H9 (cell line): ENCODE measurements around the gene TMEM255A. TPM values are rescaled to one million over a fixed set of nuclear protein-coding genes. Genes with fewer than 3 reads are reported as not detected.

Experiments
- DNase-seq: peaks from one replicate; pipeline ENCODE4 v3.0.0-alpha.2; 2017
- H2AFZ ChIP-seq: one replicate; pipeline ENCODE4 v1.6.1; 2013; ENCODE audit warnings: mild to moderate bottlenecking, low read length, control low read depth, moderate library complexity
- H2AK5ac ChIP-seq: 2 replicates; pipeline ENCODE4 v1.6.1; 2013; ENCODE audit warnings: low read length, control low read depth, mixed read lengths; ENCODE audit not compliant: insufficient read length
- H2BK120ac ChIP-seq: one replicate; pipeline ENCODE4 v1.6.1; 2013; ENCODE audit warnings: low read depth, mild to moderate bottlenecking, low read length, control low read depth, inconsistent platforms; ENCODE audit not compliant: poor library complexity, severe bottlenecking
- H2BK12ac ChIP-seq: 2 replicates; pipeline ENCODE4 v1.6.1; 2013; ENCODE audit warnings: low read length, control low read depth, mixed read lengths, low read depth; ENCODE audit not compliant: insufficient read length
- H2BK15ac ChIP-seq: 2 replicates; pipeline ENCODE4 v1.6.1; 2013; ENCODE audit warnings: low read depth, low read length, control low read depth
- H2BK20ac ChIP-seq: one replicate; pipeline ENCODE4 v1.6.1; 2013; ENCODE audit warnings: low read depth, mild to moderate bottlenecking, low read length, control low read depth, inconsistent platforms; ENCODE audit not compliant: poor library complexity, severe bottlenecking
- H2BK5ac ChIP-seq: 2 replicates; pipeline ENCODE4 v1.6.1; 2013; ENCODE audit warnings: low read length, control low read depth, mixed read lengths; ENCODE audit not compliant: insufficient read length
- H3K14ac ChIP-seq: 2 replicates; pipeline ENCODE4 v1.6.1; 2013; ENCODE audit warnings: low read length, control low read depth; ENCODE audit not compliant: insufficient read depth
- H3K18ac ChIP-seq: 2 replicates; pipeline ENCODE4 v1.6.1; 2013; ENCODE audit warnings: low read depth, mild to moderate bottlenecking, mixed read lengths, low read length, control low read depth; ENCODE audit not compliant: insufficient read length
- H3K23ac ChIP-seq: 2 replicates; pipeline ENCODE4 v1.6.1; 2013; ENCODE audit warnings: low read length, control low read depth, mixed read lengths, low read depth; ENCODE audit not compliant: insufficient read length
- H3K23me2 ChIP-seq: 2 replicates; pipeline ENCODE4 v1.6.1; 2013; ENCODE audit warnings: low read depth, mild to moderate bottlenecking, mixed read lengths, low read length, control low read depth; ENCODE audit not compliant: insufficient read length, poor library complexity, severe bottlenecking
- H3K27ac ChIP-seq: 2 replicates; pipeline ENCODE4 v1.5.1; 2013; ENCODE audit warnings: low read length, control low read depth, mixed read lengths, low read depth; ENCODE audit not compliant: insufficient read length
- H3K27me3 ChIP-seq: 2 replicates; pipeline ENCODE4 v1.6.1; 2013; ENCODE audit warnings: low read length, control low read depth, inconsistent platforms; ENCODE audit not compliant: insufficient read depth
- H3K4ac ChIP-seq: 2 replicates; pipeline ENCODE4 v1.6.1; 2013; ENCODE audit warnings: low read depth, mild to moderate bottlenecking, control low read depth, inconsistent platforms, low read length, moderate library complexity
- H3K4me1 ChIP-seq: 2 replicates; pipeline ENCODE4 v1.6.1; 2013; ENCODE audit warnings: low read length, control low read depth, inconsistent platforms; ENCODE audit not compliant: insufficient read depth
- H3K4me2 ChIP-seq: 2 replicates; pipeline ENCODE4 v1.6.1; 2013; ENCODE audit warnings: low read length, control low read depth, mixed read lengths; ENCODE audit not compliant: insufficient read length, insufficient read depth
- H3K56ac ChIP-seq: 2 replicates; pipeline ENCODE4 v1.6.1; 2013; ENCODE audit warnings: low read depth, mild to moderate bottlenecking, mixed read lengths, low read length, control low read depth; ENCODE audit not compliant: insufficient read length
- H3K79me1 ChIP-seq: 2 replicates; pipeline ENCODE4 v1.6.1; 2013; ENCODE audit warnings: low read depth, mild to moderate bottlenecking, moderate library complexity, low read length, control low read depth, inconsistent platforms; ENCODE audit not compliant: insufficient read depth, poor library complexity, severe bottlenecking
- H3K79me2 ChIP-seq: 2 replicates; pipeline ENCODE4 v1.6.1; 2013; ENCODE audit warnings: low read length, control low read depth, inconsistent platforms; ENCODE audit not compliant: insufficient read depth
- H3K9ac ChIP-seq: 2 replicates; pipeline ENCODE4 v1.6.1; 2013; ENCODE audit warnings: low read length, control low read depth, mixed read lengths; ENCODE audit not compliant: insufficient read length; ENCODE audit errors: extremely low read depth
- H3K9me3 ChIP-seq: one replicate; pipeline ENCODE4 v1.6.1; 2013; ENCODE audit warnings: low read depth, low read length, inconsistent platforms; ENCODE audit not compliant: control insufficient read depth
- H3T11ph ChIP-seq: one replicate; pipeline ENCODE4 v1.6.1; 2013; ENCODE audit warnings: mild to moderate bottlenecking, low read length, control low read depth, inconsistent platforms
- H4K20me1 ChIP-seq: one replicate; pipeline ENCODE4 v1.6.1; 2013; ENCODE audit not compliant: control insufficient read depth, insufficient read length, insufficient read depth
- H4K5ac ChIP-seq: 2 replicates; pipeline ENCODE4 v1.6.1; 2013; ENCODE audit warnings: low read depth, mild to moderate bottlenecking, mixed read lengths, low read length, control low read depth; ENCODE audit not compliant: insufficient read length
- H4K8ac ChIP-seq: replicated peaks from 2 replicates; pipeline ENCODE4 v1.6.1; 2013; ENCODE audit warnings: low read length, control low read depth, mixed read lengths, low read depth; ENCODE audit not compliant: insufficient read length
- H4K91ac ChIP-seq: 2 replicates; pipeline ENCODE4 v1.6.1; 2013; ENCODE audit warnings: low read depth, mild to moderate bottlenecking, moderate library complexity, mixed read lengths, low read length, control low read depth; ENCODE audit not compliant: insufficient read length
- H3K27ac Mint-ChIP-seq, 3 experiments: 2 replicates in 2 of 3; 3 replicates in 1 of 3; pipeline ENCODE4 v1.8.0; 2020 to 2021; ENCODE audit warnings: mixed read lengths in 3 of 3, mild to moderate bottlenecking in 1 of 3, moderate library complexity in 1 of 3
- H3K27me3 Mint-ChIP-seq: 2 replicates; pipeline ENCODE4 v1.8.0; 2021; ENCODE audit warnings: low read depth, mild to moderate bottlenecking, moderate library complexity, mixed read lengths
- H3K36me3 Mint-ChIP-seq, 3 experiments: 2 replicates in 2 of 3; 3 replicates in 1 of 3; pipeline ENCODE4 v1.8.0; 2020 to 2021; ENCODE audit warnings: low read depth in 3 of 3, mixed read lengths in 3 of 3; ENCODE audit not compliant: insufficient read depth in 1 of 3
- H3K4me1 Mint-ChIP-seq, 2 experiments: 2 replicates each; pipeline ENCODE4 v1.8.0; 2020; ENCODE audit warnings: mixed read lengths in 2 of 2
- H3K4me3 Mint-ChIP-seq, 2 experiments: 2 replicates in 1 of 2; 3 replicates in 1 of 2; pipeline ENCODE4 v1.8.0; 2020 to 2021; ENCODE audit warnings: mild to moderate bottlenecking in 2 of 2, mixed read lengths in 2 of 2, moderate library complexity in 1 of 2
- H3K9me3 Mint-ChIP-seq, 2 experiments: 2 replicates in 1 of 2; 3 replicates in 1 of 2; pipeline ENCODE4 v1.8.0; 2020; ENCODE audit warnings: mild to moderate bottlenecking in 2 of 2, mixed read lengths in 2 of 2, moderate library complexity in 1 of 2
- CTCF ChIP-seq: fragments of 200-600 bp; sonication (generic); conservative IDR thresholded peaks from 3 replicates; pipeline ENCODE4 v1.8.0; 2021; ENCODE audit warnings: antibody characterized with exemption, mild to moderate bottlenecking
- WGBS: extraction: QIAGEN DNeasy Blood & Tissue Kit; methylation state at CpG from one replicate; pipeline ENCODE4 v1.1.7; 2013; ENCODE audit warnings: missing lambda C conversion rate, low lambda C conversion rate, mixed read lengths; ENCODE audit not compliant: insufficient read length; ENCODE audit errors: extremely low coverage; 5-methylcytosine and 5-hydroxymethylcytosine counted together
- total RNA-seq: library from RNA; stranded (reverse); gene quantifications from 2 replicates; pipeline ENCODE4 v1.2.1, GENCODE V29; 2021

TMEM255A gene
- total RNA-seq, 1 experiment from 2014 or later: 0.77 TPM

GRCh38 chrX:120235284-120235683 lies 76.0 kb downstream of the TMEM255A start:
- Mint-ChIP-seq H3K4me1 (peaks cover 15 to 28% of the 10 kb centered on the region in 2 experiments), H3K36me3 (peaks cover 16 to 27% (median 16%) of the 10 kb centered on the region in 3 experiments), H3K27ac (peak overlapping the region in 1 of 3 experiments; percentile 71; a peak in 1 of 7 replicates), H3K9me3 (peaks cover 55 to 57% of the 10 kb centered on the region in 2 experiments), H3K4me3 (no peak overlapping the region), H3K27me3 (no peaks in the 10 kb centered on the region; the same call in 1 of the 2 replicates)
- TF ChIP-seq CTCF: no peak
- Histone ChIP-seq H2AK5ac (no peak overlapping the region), H3K56ac (no peak overlapping the region), H2BK12ac (no peak overlapping the region), H2BK20ac (no peak overlapping the region), H3K4me2 (no peak overlapping the region), H3K27ac (no peak overlapping the region), H4K5ac (no peak overlapping the region), H2BK120ac (no peak overlapping the region), H3K27me3 (no peaks in the 10 kb centered on the region), H3K23ac (no peak overlapping the region), H4K8ac (no peak overlapping the region), H3K4ac (no peak overlapping the region), H3K9ac (no peak overlapping the region), H4K91ac (no peak overlapping the region), H2BK5ac (no peak overlapping the region), H3K9me3 (peaks cover 18% of the 10 kb centered on the region), H4K20me1 (no peaks in the 10 kb centered on the region), H3K18ac (no peak overlapping the region), H3K79me1 (no peaks in the 10 kb centered on the region), H2AFZ (no peak overlapping the region), H3K23me2 (no peaks in the 10 kb centered on the region), H2BK15ac (no peak overlapping the region), H3K14ac (no peak overlapping the region), H3K79me2 (no peaks in the 10 kb centered on the region), H3T11ph (no peak overlapping the region), H3K4me1 (no peaks in the 10 kb centered on the region)
- no peak for DNase-seq
- no CpG with 5 or more reads among the region's 6 CpGs for WGBS
